ENCODE data around the gene PROM1. TPM values are rescaled to one million over a fixed set of nuclear protein-coding genes. Genes with fewer than 3 reads are reported as not detected.
A peak's percentile ranks its signal among the peaks of the same experiment; 100 is the strongest.

Gene PROM1, protein sequence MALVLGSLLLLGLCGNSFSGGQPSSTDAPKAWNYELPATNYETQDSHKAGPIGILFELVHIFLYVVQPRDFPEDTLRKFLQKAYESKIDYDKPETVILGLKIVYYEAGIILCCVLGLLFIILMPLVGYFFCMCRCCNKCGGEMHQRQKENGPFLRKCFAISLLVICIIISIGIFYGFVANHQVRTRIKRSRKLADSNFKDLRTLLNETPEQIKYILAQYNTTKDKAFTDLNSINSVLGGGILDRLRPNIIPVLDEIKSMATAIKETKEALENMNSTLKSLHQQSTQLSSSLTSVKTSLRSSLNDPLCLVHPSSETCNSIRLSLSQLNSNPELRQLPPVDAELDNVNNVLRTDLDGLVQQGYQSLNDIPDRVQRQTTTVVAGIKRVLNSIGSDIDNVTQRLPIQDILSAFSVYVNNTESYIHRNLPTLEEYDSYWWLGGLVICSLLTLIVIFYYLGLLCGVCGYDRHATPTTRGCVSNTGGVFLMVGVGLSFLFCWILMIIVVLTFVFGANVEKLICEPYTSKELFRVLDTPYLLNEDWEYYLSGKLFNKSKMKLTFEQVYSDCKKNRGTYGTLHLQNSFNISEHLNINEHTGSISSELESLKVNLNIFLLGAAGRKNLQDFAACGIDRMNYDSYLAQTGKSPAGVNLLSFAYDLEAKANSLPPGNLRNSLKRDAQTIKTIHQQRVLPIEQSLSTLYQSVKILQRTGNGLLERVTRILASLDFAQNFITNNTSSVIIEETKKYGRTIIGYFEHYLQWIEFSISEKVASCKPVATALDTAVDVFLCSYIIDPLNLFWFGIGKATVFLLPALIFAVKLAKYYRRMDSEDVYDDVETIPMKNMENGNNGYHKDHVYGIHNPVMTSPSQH
- polyA plus RNA-seq = 10 to 100 TPM in 1 of 4 donors, 1 to 10 TPM in 2, under 1 TPM in 1; 0.45 to 32.9 (median 4.8) TPM
- long read RNA-seq, donor 1, full-length matches to known transcripts = 5 of 5 reads
- long read RNA-seq, donor 1, partial matches to known transcripts = 0 of 5 reads
- long read RNA-seq, donor 1, other reads (novel, unspliced or antisense) = 0 of 5 reads
- long read RNA-seq, donor 2, partial matches to known transcripts = 0 of 1 reads
- long read RNA-seq, donor 2, other reads (novel, unspliced or antisense) = 0 of 1 reads
- long read RNA-seq, donor 3, partial matches to known transcripts = 0 of 1 reads
- long read RNA-seq, donor 3, other reads (novel, unspliced or antisense) = 0 of 1 reads
- long read RNA-seq, donor 4 = 0 reads
- long read RNA-seq, donor 5 = 0 reads
- long read RNA-seq, donor 6, partial matches to known transcripts = 0 of 1 reads
- long read RNA-seq, donor 6, other reads (novel, unspliced or antisense) = 0 of 1 reads
- long read RNA-seq, donor 7 = 0 reads
- long read RNA-seq, donor 8 = 0 reads
- long read RNA-seq, donor 9 = 0 reads
- long read RNA-seq, donor 10, full-length matches to known transcripts = 5 of 5 reads
- long read RNA-seq, donor 10, partial matches to known transcripts = 0 of 5 reads
- long read RNA-seq, donor 10, other reads (novel, unspliced or antisense) = 0 of 5 reads

DNA sequence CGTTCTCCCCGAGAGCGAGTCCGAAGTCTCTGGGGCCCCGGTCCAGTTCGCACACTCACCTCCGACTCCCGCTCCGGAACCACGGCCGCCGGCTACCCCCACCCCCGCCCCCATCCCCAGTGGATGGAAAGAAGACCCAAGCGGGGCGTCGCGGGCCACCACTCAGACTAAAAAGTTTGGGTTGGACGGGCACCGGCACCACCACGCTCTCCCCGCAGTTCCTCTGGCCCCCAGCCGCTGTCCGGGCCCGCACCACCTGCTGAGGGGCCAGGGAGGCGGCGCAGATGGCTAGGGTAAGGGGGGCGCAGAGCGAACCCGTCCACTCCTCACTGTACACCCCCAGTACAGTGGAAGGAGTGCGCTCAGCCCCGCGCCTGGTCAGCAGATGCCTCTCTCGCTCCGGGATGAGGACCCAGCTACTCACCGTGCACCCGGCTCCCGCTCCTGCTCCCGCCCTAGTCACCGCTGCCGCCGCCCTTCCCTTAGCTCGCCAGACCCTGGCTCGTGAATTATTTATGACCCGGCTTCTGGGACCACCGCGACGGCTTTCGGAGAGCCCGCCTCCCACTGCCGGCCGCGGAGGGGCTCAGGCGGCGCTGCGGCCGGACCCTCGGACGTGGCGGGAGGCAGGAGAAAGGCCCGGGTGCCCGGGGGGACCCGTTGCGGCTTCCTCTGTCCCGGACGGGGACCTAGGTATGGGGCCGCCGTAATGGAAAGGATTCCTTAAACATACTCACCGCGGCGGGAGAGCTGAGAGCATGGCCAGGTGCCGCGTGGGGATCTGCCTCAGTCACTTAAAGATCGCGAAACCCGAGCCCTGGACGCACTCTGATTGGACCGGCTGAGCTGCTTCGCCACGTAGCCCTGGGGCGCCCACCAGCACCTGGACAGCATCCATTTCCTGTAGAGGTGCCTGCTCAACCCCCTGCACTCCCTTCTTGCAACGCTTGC lies at the start of gene PROM1:
Gene PROM1, minus strand, starts transcription at position 783 of the 951 bp plus-strand sequence. CDS start 8,117 bp downstream, outside the sequence.
- peaks cover 0 to 4% of the 10 kb centered on the region in 2 donors for H3K9me3 ChIP-seq (ENCODE audit: control insufficient read depth in 2 of 2, insufficient read depth in 1 of 2, low read depth in 1 of 2, low read length in 1 of 2)
- FAIRE-seq (no peak), DNase-seq (peak; percentile 29 to 59)
- H3K4me1 ChIP-seq (ENCODE audit: control insufficient read depth in 3 of 3, insufficient read depth in 2 of 3, low read depth in 1 of 3, low read length in 2 of 3) = peaks cover 0 to 8% (median 0%) of the 10 kb centered on the region in 3 donors
- 2% methylated on average over 81 of the region's 81 CpGs for WGBS, 3 donors
- peaks cover 7 to 53% (median 20%) of the 10 kb centered on the region in 3 donors for H3K27me3 ChIP-seq (ENCODE audit: control insufficient read depth in 3 of 3, insufficient read depth in 3 of 3, low read length in 3 of 3)
- H3K36me3 ChIP-seq (ENCODE audit: control insufficient read depth in 3 of 3, insufficient read depth in 2 of 3, low read depth in 1 of 3, low read length in 3 of 3) = peaks cover 0 to 3% (median 0%) of the 10 kb centered on the region in 3 donors
- H3K4me3 ChIP-seq (ENCODE audit: low read depth in 1 of 3, low read length in 3 of 3) = peak within 1 kb of the TSS; percentile 27 to 67 (median 51)
- H3K27ac ChIP-seq (ENCODE audit: low read depth in 1 of 3, low read length in 2 of 3) = peak within 1 kb of the TSS in 2 of 3 donors; percentile 17 to 30

DNA sequence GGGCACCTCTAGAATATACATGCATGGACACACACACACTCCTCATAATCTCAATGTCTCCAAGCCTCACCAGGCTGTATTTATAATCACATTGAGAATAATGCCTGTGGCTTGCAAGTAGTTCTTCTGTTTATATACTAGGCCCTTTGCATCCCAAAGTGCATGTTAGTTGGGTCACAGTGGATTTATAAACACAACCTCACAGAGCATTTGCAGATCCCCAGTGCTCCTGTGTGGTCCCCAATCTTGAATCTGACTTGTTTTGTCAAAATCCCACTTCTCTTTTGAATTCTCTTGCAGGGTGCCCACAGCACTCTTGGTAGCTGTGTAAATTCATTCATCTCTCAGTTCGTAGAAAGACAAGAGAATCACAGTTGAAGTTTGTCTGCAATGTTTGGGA lies 49.6 kb upstream of the PROM1 start:
- no peaks in the 10 kb centered on the region for H3K36me3 ChIP-seq (ENCODE audit: control insufficient read depth in 3 of 3, insufficient read depth in 2 of 3, low read depth in 1 of 3, low read length in 3 of 3)
- H3K27me3 ChIP-seq (ENCODE audit: control insufficient read depth in 3 of 3, insufficient read depth in 3 of 3, low read length in 3 of 3) = no peaks in the 10 kb centered on the region
- no peak for DNase-seq
- H3K4me1 ChIP-seq (ENCODE audit: control insufficient read depth in 3 of 3, insufficient read depth in 2 of 3, low read depth in 1 of 3, low read length in 2 of 3) = no peaks in the 10 kb centered on the region
- no peak overlapping the region for H3K4me3 ChIP-seq (ENCODE audit: low read depth in 1 of 3, low read length in 3 of 3)
- H3K27ac ChIP-seq (ENCODE audit: low read depth in 1 of 3, low read length in 2 of 3) = no peak overlapping the region
- FAIRE-seq = no peak
- 72 to 97% (median 84%) methylated on average over 1 of the region's 1 CpG for WGBS, 3 donors
- H3K9me3 ChIP-seq (ENCODE audit: control insufficient read depth in 2 of 2, insufficient read depth in 1 of 2, low read depth in 1 of 2, low read length in 1 of 2) = peaks cover 0 to 10% of the 10 kb centered on the region in 2 donors

DNA sequence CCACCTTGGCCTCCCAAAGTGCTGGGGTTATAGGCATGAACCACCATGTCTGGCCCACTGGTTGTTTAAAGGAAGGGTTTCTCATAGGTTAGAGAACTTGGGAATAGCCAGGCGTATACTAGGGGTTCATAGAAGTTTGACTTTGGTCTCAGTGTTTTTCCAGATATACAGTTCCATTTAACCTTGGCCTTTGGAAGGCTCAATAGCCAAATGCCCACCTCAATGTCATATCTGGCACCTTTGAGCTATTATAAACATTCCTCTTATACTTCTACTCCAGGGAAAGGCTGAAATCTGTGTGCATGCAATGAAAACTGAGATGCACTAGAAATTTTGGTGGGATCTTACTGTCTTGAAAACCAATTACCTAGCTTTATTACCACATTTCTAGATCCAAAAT lies 47.5 kb upstream of the PROM1 start:
- DNase-seq (no peak), FAIRE-seq (no peak)
- H3K9me3 ChIP-seq (ENCODE audit: control insufficient read depth in 2 of 2, insufficient read depth in 1 of 2, low read depth in 1 of 2, low read length in 1 of 2) = peaks cover 0 to 10% of the 10 kb centered on the region in 2 donors
- H3K4me1 ChIP-seq (ENCODE audit: control insufficient read depth in 3 of 3, insufficient read depth in 2 of 3, low read depth in 1 of 3, low read length in 2 of 3) = no peaks in the 10 kb centered on the region
- no peaks in the 10 kb centered on the region for H3K36me3 ChIP-seq (ENCODE audit: control insufficient read depth in 3 of 3, insufficient read depth in 2 of 3, low read depth in 1 of 3, low read length in 3 of 3)
- WGBS, 3 donors = 95 to 98% (median 97%) methylated on average over 1 of the region's 1 CpG
- no peak overlapping the region for H3K27ac ChIP-seq (ENCODE audit: low read depth in 1 of 3, low read length in 2 of 3)
- no peak overlapping the region for H3K4me3 ChIP-seq (ENCODE audit: low read depth in 1 of 3, low read length in 3 of 3)
- H3K27me3 ChIP-seq (ENCODE audit: control insufficient read depth in 3 of 3, insufficient read depth in 3 of 3, low read length in 3 of 3) = no peaks in the 10 kb centered on the region

DNA sequence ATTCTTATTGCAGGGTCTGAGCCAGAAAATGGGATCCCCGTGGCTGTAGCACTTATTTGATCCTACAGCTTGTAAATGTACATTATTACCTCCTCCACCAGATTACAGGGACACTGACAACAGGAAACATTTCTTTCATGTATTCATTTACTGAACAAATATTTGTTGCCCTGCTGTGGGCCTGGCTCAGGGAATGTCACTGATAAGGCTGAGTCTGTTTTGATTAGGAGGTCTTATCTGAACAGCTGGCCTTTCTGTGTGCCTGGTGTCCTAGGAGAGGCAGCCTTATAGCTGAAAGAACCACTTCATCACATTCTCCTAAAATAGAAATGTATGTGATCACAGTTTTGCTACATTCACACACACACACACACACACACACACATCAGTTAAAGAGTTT lies 45.5 kb upstream of the PROM1 start:
- DNase-seq (peak; percentile 37 to 52), FAIRE-seq (no peak)
- Histone ChIP-seq H3K4me3 (ENCODE audit: low read depth in 1 of 3, low read length in 3 of 3) (no peak overlapping the region), H3K27ac (ENCODE audit: low read depth in 1 of 3, low read length in 2 of 3) (no peak overlapping the region), H3K9me3 (ENCODE audit: control insufficient read depth in 2 of 2, insufficient read depth in 1 of 2, low read depth in 1 of 2, low read length in 1 of 2) (no peaks in the 10 kb centered on the region), H3K36me3 (ENCODE audit: control insufficient read depth in 3 of 3, insufficient read depth in 2 of 3, low read depth in 1 of 3, low read length in 3 of 3) (no peaks in the 10 kb centered on the region), H3K4me1 (ENCODE audit: control insufficient read depth in 3 of 3, insufficient read depth in 2 of 3, low read depth in 1 of 3, low read length in 2 of 3) (no peaks in the 10 kb centered on the region), H3K27me3 (ENCODE audit: control insufficient read depth in 3 of 3, insufficient read depth in 3 of 3, low read length in 3 of 3) (no peaks in the 10 kb centered on the region)
- 4 to 28% (median 12%) methylated on average over 1 of the region's 1 CpG for WGBS, 3 donors

DNA sequence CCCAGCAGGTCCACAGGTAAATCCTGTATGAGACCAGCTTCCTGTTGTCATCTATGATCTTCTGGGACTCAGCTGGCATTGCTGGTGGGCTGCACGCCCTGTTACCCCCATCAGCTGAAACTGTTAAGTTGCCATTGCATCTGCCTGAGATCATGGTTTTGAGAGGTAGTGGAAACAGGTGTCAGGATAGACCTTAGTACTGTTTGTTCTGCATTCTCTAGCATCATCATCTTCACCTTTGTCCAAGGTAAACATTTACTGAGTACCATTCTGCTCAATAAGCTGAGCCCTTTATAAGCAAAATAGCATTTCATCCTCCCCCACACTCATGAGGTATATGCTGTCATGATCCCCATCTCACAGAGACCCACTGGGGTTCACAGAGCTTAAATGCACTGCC lies 42.9 kb upstream of the PROM1 start:
- Histone ChIP-seq H3K27ac (ENCODE audit: low read depth in 1 of 3, low read length in 2 of 3) (no peak overlapping the region), H3K36me3 (ENCODE audit: control insufficient read depth in 3 of 3, insufficient read depth in 2 of 3, low read depth in 1 of 3, low read length in 3 of 3) (no peaks in the 10 kb centered on the region), H3K9me3 (ENCODE audit: control insufficient read depth in 2 of 2, insufficient read depth in 1 of 2, low read depth in 1 of 2, low read length in 1 of 2) (no peaks in the 10 kb centered on the region), H3K4me3 (ENCODE audit: low read depth in 1 of 3, low read length in 3 of 3) (no peak overlapping the region), H3K27me3 (ENCODE audit: control insufficient read depth in 3 of 3, insufficient read depth in 3 of 3, low read length in 3 of 3) (no peaks in the 10 kb centered on the region), H3K4me1 (ENCODE audit: control insufficient read depth in 3 of 3, insufficient read depth in 2 of 3, low read depth in 1 of 3, low read length in 2 of 3) (no peaks in the 10 kb centered on the region)
- no peak for DNase-seq
- FAIRE-seq = no peak
- WGBS, 3 donors = 75 to 100% (median 90%) methylated on average over 1 of the region's 1 CpG

DNA sequence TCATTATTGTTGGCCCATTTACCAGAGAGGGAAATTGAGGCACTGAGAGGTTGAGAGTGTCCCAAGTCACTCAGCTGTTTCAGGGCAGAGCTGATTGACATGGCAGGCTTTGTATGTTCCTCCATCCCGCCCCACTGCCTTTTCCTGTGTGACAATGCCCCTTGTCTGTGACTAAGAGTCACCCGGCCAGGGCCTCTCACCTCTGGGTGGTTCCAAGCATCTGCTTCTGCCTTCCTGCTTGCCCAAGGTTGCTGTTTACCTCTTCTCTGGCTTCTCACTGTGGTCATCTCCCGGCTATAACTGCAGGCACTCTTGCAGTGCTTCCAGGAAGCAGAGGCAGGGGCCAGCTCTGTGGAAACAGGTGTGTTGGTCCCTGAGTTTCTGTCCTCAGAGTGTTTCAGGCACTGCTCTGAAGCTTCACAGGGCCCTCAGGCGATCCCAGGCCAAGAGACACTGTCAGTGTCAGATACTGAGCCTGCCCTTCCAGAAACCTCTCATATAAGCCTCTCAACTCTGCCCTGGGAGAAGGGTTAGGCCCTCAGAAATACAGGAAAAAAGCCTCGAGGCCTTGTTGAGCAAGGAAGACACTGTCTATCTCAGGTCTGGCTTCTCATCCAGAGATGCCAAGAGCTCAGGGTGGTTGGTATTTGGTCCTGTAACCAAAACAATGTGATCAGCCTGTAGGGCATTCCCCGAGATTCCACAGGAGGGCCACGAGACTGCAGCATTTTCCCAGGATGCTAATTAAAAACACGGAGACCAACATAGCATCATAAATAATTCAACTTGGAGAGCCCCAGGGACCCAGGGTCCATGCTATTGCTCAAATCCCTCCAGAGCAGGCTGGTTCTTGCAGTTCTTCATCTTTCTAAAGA lies 42.0 kb upstream of the PROM1 start:
- no peaks in the 10 kb centered on the region for H3K27me3 ChIP-seq (ENCODE audit: control insufficient read depth in 3 of 3, insufficient read depth in 3 of 3, low read length in 3 of 3)
- H3K9me3 ChIP-seq (ENCODE audit: control insufficient read depth in 2 of 2, insufficient read depth in 1 of 2, low read depth in 1 of 2, low read length in 1 of 2) = no peaks in the 10 kb centered on the region
- no peak for DNase-seq
- no peak for FAIRE-seq
- WGBS, 3 donors = 74 to 81% (median 76%) methylated on average over 8 of the region's 8 CpGs
- H3K27ac ChIP-seq (ENCODE audit: low read depth in 1 of 3, low read length in 2 of 3) = no peak overlapping the region
- no peak overlapping the region for H3K4me3 ChIP-seq (ENCODE audit: low read depth in 1 of 3, low read length in 3 of 3)
- H3K4me1 ChIP-seq (ENCODE audit: control insufficient read depth in 3 of 3, insufficient read depth in 2 of 3, low read depth in 1 of 3, low read length in 2 of 3) = no peaks in the 10 kb centered on the region
- no peaks in the 10 kb centered on the region for H3K36me3 ChIP-seq (ENCODE audit: control insufficient read depth in 3 of 3, insufficient read depth in 2 of 3, low read depth in 1 of 3, low read length in 3 of 3)

Data from small intestine (tissue), 16 donors.